ENCODE measurements around the gene BLOC1S5. TPM values are rescaled to one million over a fixed set of nuclear protein-coding genes. Genes with fewer than 3 reads are reported as not detected.

Gene BLOC1S5
- total RNA-seq, 1 donor from 2014 or later: 9.7 TPM

DNA sequence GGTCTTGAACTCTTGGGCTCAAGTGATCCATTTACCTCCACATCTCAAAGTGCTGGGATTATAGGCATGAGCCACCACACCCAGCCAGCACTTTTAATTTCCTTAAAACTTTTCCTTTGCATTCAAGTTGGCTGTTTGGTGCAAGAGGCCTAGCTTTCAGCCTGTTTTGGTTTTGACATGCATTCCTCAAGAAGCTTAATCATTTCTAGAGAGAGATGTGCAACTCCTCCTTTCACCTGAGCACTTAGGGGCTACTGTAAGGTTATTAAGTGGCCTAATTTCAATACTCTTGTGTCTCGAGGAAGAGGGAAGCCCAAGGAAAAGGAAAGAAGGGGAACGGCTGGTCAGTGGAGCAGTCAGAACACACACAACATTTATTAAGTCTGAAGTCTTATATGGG, 13.8 kb upstream of the BLOC1S5 start:
- no peak for TF ChIP-seq CTCF (IDR thresholded peaks at IDR 0.05; ENCODE audit: insufficient read depth, low read length, severe bottlenecking)
- Histone ChIP-seq H3K4me3 (ENCODE audit: low read depth, low read length) (no peak overlapping the region), H3K36me3 (ENCODE audit: control insufficient read depth, insufficient read depth, low read length) (no peaks in the 10 kb centered on the region), H3K27me3 (ENCODE audit: control insufficient read depth, insufficient read depth, low read length) (no peaks in the 10 kb centered on the region)
- DNase-seq (ENCODE audit: low read depth) (no peak), FAIRE-seq (no peak)

DNA sequence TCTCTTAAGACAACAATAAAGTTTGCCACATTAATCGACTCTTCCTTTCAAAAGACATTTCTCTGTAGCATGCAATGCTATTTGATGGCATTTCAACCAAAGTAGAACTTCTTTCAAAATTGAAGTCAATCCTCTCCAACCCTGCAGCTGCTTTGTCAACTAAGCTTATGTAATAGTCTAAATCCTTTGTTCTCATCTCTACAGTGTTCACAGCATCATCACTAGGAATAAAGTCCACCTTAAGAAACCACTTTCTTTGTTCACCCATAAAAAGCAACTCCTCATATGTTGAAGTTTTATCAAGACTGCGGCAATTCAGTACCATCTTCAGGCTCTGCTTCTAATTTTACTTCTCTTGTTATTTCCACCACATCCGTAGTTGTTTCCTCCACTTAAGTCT, 11.5 kb upstream of the BLOC1S5 start:
- FAIRE-seq (no peak), DNase-seq (ENCODE audit: low read depth) (no peak)
- H3K4me3 ChIP-seq (ENCODE audit: low read depth, low read length): no peak overlapping the region
- H3K27me3 ChIP-seq (ENCODE audit: control insufficient read depth, insufficient read depth, low read length): no peaks in the 10 kb centered on the region
- H3K36me3 ChIP-seq (ENCODE audit: control insufficient read depth, insufficient read depth, low read length): no peaks in the 10 kb centered on the region
- no peak for TF ChIP-seq CTCF (IDR thresholded peaks at IDR 0.05; ENCODE audit: insufficient read depth, low read length, severe bottlenecking)

DNA sequence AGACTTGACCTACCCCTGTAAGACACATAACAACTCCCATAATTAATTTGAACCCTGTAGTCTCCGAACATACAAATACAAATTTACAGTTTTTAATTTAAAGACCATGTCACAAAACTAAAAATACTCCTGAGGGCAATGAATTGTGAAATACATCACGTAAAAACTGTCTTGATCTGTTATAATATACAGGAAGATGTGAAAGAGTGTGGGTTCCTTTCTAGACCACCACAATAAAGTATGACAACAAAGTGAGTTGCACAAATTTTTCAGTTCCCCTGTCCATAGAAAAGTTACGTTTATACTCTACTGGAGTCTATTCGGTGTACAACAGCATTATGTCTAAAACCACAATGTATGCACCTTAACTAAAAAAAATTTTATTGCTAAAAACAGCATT, 11.0 kb upstream of the BLOC1S5 start:
- DNase-seq (ENCODE audit: low read depth): no peak
- H3K36me3 ChIP-seq (ENCODE audit: control insufficient read depth, insufficient read depth, low read length): no peaks in the 10 kb centered on the region
- H3K4me3 ChIP-seq (ENCODE audit: low read depth, low read length): no peak overlapping the region
- H3K27me3 ChIP-seq (ENCODE audit: control insufficient read depth, insufficient read depth, low read length): no peaks in the 10 kb centered on the region
- FAIRE-seq: no peak
- TF ChIP-seq CTCF (IDR thresholded peaks at IDR 0.05; ENCODE audit: insufficient read depth, low read length, severe bottlenecking): no peak

DNA sequence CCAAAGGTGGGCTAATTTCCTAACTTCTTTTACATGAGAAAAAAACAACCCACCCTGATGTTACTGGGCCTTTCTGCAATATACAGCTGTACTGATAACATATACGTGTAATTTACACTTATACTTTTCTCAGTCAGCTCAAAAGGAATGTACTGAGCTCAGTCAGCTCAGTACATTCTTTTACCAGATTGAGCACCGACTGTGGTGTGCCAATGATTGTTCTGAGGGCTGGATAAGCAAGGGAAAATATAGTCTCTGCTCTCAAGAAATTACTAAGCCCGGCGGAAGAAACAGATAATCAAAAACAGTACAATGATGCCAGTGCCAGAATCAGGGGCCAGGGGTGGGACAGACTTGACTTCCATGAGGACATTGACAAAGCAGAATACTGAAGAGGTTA, 10.0 kb upstream of the BLOC1S5 start:
- no peak overlapping the region for H3K4me3 ChIP-seq (ENCODE audit: low read depth, low read length)
- no peak for DNase-seq (ENCODE audit: low read depth)
- TF ChIP-seq CTCF (IDR thresholded peaks at IDR 0.05; ENCODE audit: insufficient read depth, low read length, severe bottlenecking): no peak
- FAIRE-seq: no peak
- H3K27me3 ChIP-seq (ENCODE audit: control insufficient read depth, insufficient read depth, low read length): no peaks in the 10 kb centered on the region
- no peaks in the 10 kb centered on the region for H3K36me3 ChIP-seq (ENCODE audit: control insufficient read depth, insufficient read depth, low read length)

GRCh38 chr6:8073758-8074157, 9.6 kb upstream of the BLOC1S5 start:
- FAIRE-seq (no peak), DNase-seq (ENCODE audit: low read depth) (no peak)
- no peak overlapping the region for H3K4me3 ChIP-seq (ENCODE audit: low read depth, low read length)
- no peak for TF ChIP-seq CTCF (IDR thresholded peaks at IDR 0.05; ENCODE audit: insufficient read depth, low read length, severe bottlenecking)
- H3K36me3 ChIP-seq (ENCODE audit: control insufficient read depth, insufficient read depth, low read length): no peaks in the 10 kb centered on the region
- no peaks in the 10 kb centered on the region for H3K27me3 ChIP-seq (ENCODE audit: control insufficient read depth, insufficient read depth, low read length)

- Histone ChIP-seq H3K27me3 (ENCODE audit: control insufficient read depth, insufficient read depth, low read length) (no peaks in the 10 kb centered on the region), H3K4me3 (ENCODE audit: low read depth, low read length) (no peak overlapping the region), H3K36me3 (ENCODE audit: control insufficient read depth, insufficient read depth, low read length) (no peaks in the 10 kb centered on the region)
- no peak for DNase-seq (ENCODE audit: low read depth)
- no peak for TF ChIP-seq CTCF (IDR thresholded peaks at IDR 0.05; ENCODE audit: insufficient read depth, low read length, severe bottlenecking)
- no peak for FAIRE-seq
Measured at GRCh38 chr6:8070718-8071117, 6.5 kb upstream of the BLOC1S5 start.

Measured in bronchial epithelial cell (primary cell).